Peyer's patch (tissue), 4 donors: ENCODE measurements around the gene MS4A1.

Experiments
- CTCF ChIP-seq, 6 experiments: fragments of 450-650 bp in 4 of 6; fragments of 200-600 bp in 2 of 6; sonication (generic) in 1 of 6; IDR thresholded peaks; one replicate each; pipeline ENCODE4 v1.5.1; 2017 to 2019; ENCODE audit warnings: antibody characterized with exemption in 6 of 6, mild to moderate bottlenecking in 3 of 6, moderate library complexity in 1 of 6
- POLR2A ChIP-seq, 2 donors: fragments of 450-650 bp; IDR thresholded peaks; one replicate each; pipeline ENCODE4 v1.5.1; 2017; ENCODE audit warnings: antibody characterized with exemption in 2 of 2, mild to moderate bottlenecking in 2 of 2, moderate library complexity in 2 of 2

- TF ChIP-seq CTCF (IDR thresholded peaks at IDR 0.05) (no peak), POLR2A (IDR thresholded peaks at IDR 0.05) (no peak)
Observed at GRCh38 chr11:60469723-60470122, 14.1 kb downstream of the MS4A1 start.
